K562 (cell line): ENCODE data around the gene AGAP1. TPM values are rescaled to one million over a fixed set of nuclear protein-coding genes. Genes with fewer than 3 reads are reported as not detected.

Source experiments
- ATAC-seq: fragments of 200-7000 bp; cut with Tn5 transposase; 3 replicates; pipeline ENCODE4 v1.9.1; 2020; ENCODE audit warnings: moderate library complexity
- BruUV-seq: library from RNA; stranded (reverse); fragments of 400-500 nt; replicated peaks from 2 replicates; lab custom pipeline; 2021; lab: Mats Ljungman, UMichigan
- CTCF ChIA-PET: fragments of 300-600 bp; formaldehyde crosslinking; extraction: SDS; loops from one replicate; lab custom pipeline; 2021; ENCODE audit warnings: low intra/inter-chr PET ratio; lab: Yijun Ruan, JAX
- POLR2A ChIA-PET: fragments of 300-600, 350-650 bp; sonication (Branson Sonifier 250); formaldehyde crosslinking; extraction: SDS; loops from one replicate; lab custom pipeline; 2021; ENCODE audit warnings: antibody characterized with exemption, inconsistent platforms; lab: Yijun Ruan, JAX
- DNase-seq, 4 experiments: peaks; one replicate each; pipeline versions ENCODE4 v3.0.0 to v3.0.0-alpha.2; 2011 to 2018; ENCODE audit warnings: low spot score in 3 of 4, mixed read lengths in 3 of 4; ENCODE audit errors: extremely low read depth in 1 of 4
- FAIRE-seq: peaks from 2 replicates; lab custom pipeline; 2011; peaks lifted over from hg19 to GRCh38; lab: Jason Lieb, UNC
- H2AFZ ChIP-seq: 2 replicates; pipeline ENCODE4 v1.6.0; 2011; ENCODE audit warnings: low read depth, low read length, control low read depth, inconsistent platforms
- H3K27ac ChIP-seq: fragments of 200-600 bp; 3 replicates; pipeline ENCODE4 v1.8.0; 2011; ENCODE audit warnings: low read depth, mild to moderate bottlenecking, control low read depth, inconsistent platforms, low read length, moderate library complexity, mixed read lengths; ENCODE audit errors: extremely low read depth
- H3K27me3 ChIP-seq, 2 experiments: fragments of 300-600 bp in 1 of 2; 2 replicates in 1 of 2; 3 replicates in 1 of 2; pipeline versions ENCODE4 v1.6.0 to v1.8.0; 2011; ENCODE audit warnings: inconsistent platforms in 2 of 2, low read length in 2 of 2, mild to moderate bottlenecking in 1 of 2, mixed read lengths in 1 of 2, moderate library complexity in 1 of 2; ENCODE audit not compliant: control insufficient read depth in 2 of 2, insufficient read depth in 2 of 2
- H3K36me3 ChIP-seq: fragments of 300-600 bp; 3 replicates; pipeline ENCODE4 v1.8.0; 2011; ENCODE audit warnings: mild to moderate bottlenecking, low read length, inconsistent platforms; ENCODE audit not compliant: control insufficient read depth, insufficient read depth
- H3K4me1 ChIP-seq, 2 experiments: fragments of 200-600 bp in 1 of 2; replicated peaks in 1 of 2; 2 replicates in 1 of 2; 3 replicates in 1 of 2; pipeline versions ENCODE4 v1.5.1 to v1.8.0; 2011; ENCODE audit warnings: inconsistent platforms in 2 of 2, low read length in 2 of 2, mild to moderate bottlenecking in 1 of 2, mixed read lengths in 1 of 2, moderate library complexity in 1 of 2; ENCODE audit not compliant: control insufficient read depth in 2 of 2, insufficient read depth in 2 of 2
- H3K4me2 ChIP-seq: 2 replicates; pipeline ENCODE4 v1.6.1; 2011; ENCODE audit warnings: low read length, control low read depth, inconsistent platforms, mixed read lengths; ENCODE audit not compliant: insufficient read depth
- H3K4me3 ChIP-seq: fragments of 200-600 bp; sonication (generic), shearing (Covaris generic); 2 replicates; pipeline ENCODE4 v1.5.1; 2016; ENCODE audit warnings: control low read depth, inconsistent platforms
- H3K79me2 ChIP-seq: fragments of 200-600 bp; 3 replicates; pipeline ENCODE4 v1.8.0; 2011; ENCODE audit warnings: low read length, inconsistent platforms; ENCODE audit not compliant: control insufficient read depth, insufficient read depth
- H3K9ac ChIP-seq, 2 experiments: 2 replicates each; pipeline versions ENCODE4 v1.6.0 to v1.6.1; 2011; ENCODE audit warnings: low read depth in 2 of 2, low read length in 2 of 2, control low read depth in 1 of 2, inconsistent platforms in 1 of 2, mild to moderate bottlenecking in 1 of 2, mixed read lengths in 1 of 2; ENCODE audit not compliant: insufficient read depth in 1 of 2
- H3K9me1 ChIP-seq: one replicate; pipeline ENCODE4 v1.6.0; 2011; ENCODE audit warnings: inconsistent platforms, mild to moderate bottlenecking, low read length, moderate library complexity; ENCODE audit not compliant: control insufficient read depth, insufficient read depth
- H3K9me3 ChIP-seq: replicated peaks from 2 replicates; pipeline ENCODE4 v1.5.1; 2011; ENCODE audit warnings: low read depth, low read length, inconsistent platforms; ENCODE audit not compliant: control insufficient read depth, insufficient read depth
- H4K20me1 ChIP-seq: replicated peaks from 2 replicates; pipeline ENCODE4 v1.6.1; 2011; ENCODE audit warnings: low read length, inconsistent platforms, mixed read lengths; ENCODE audit not compliant: control insufficient read depth, insufficient read depth
- ARID1B ChIP-seq: fragments of 450-650 bp; IDR thresholded peaks from 2 replicates; pipeline ENCODE4 v1.6.1; 2016; ENCODE audit warnings: antibody characterized with exemption, mild to moderate bottlenecking, inconsistent platforms
- CCNT2 ChIP-seq: IDR thresholded peaks from 2 replicates; pipeline ENCODE4 v1.6.1; 2011; ENCODE audit warnings: borderline replicate concordance, low read depth, mild to moderate bottlenecking, moderate library complexity, mixed read lengths, low read length; ENCODE audit not compliant: insufficient read length; ENCODE audit errors: extremely low read depth
- CEBPB ChIP-seq: fragments of 450-650 bp; IDR thresholded peaks from 2 replicates; pipeline ENCODE4 v1.6.1; 2016; ENCODE audit warnings: missing genetic modification characterization, missing compliant biosample characterization
- CTCFL ChIP-seq: IDR thresholded peaks from 2 replicates; pipeline ENCODE4 v1.6.1; 2011; ENCODE audit warnings: borderline replicate concordance, low read depth, mild to moderate bottlenecking, moderate library complexity, low read length; ENCODE audit not compliant: insufficient read depth, poor library complexity, severe bottlenecking
- IRF1 ChIP-seq: sonication (generic); formaldehyde crosslinking; IDR thresholded peaks from 2 replicates; pipeline ENCODE4 v1.8.0; 2022; ENCODE audit warnings: missing genetic modification reagents, mild to moderate bottlenecking, borderline replicate concordance
- NFE2 ChIP-seq: IDR thresholded peaks from 2 replicates; pipeline ENCODE4 v1.6.1; 2014; ENCODE audit warnings: antibody characterized with exemption, low read depth
- PHF8 ChIP-seq: fragments of 200-600 bp; sonication (generic); IDR thresholded peaks from 2 replicates; pipeline ENCODE4 v1.6.1; 2012; ENCODE audit warnings: mixed run types, mild to moderate bottlenecking, inconsistent platforms, low read length, moderate library complexity, borderline replicate concordance
- RBM17 ChIP-seq: fragments of 200-400 bp; formaldehyde crosslinking; IDR thresholded peaks from 2 replicates; pipeline ENCODE4 v1.6.1; 2017; ENCODE audit warnings: low read depth, mild to moderate bottlenecking, low read length, borderline replicate concordance
- TEAD4 ChIP-seq, 2 experiments: sonication (generic) in 1 of 2; formaldehyde crosslinking in 1 of 2; IDR thresholded peaks; 2 replicates each; pipeline versions ENCODE4 v1.6.1 to v1.8.0; 2012 to 2022; ENCODE audit warnings: borderline replicate concordance in 1 of 2, inconsistent platforms in 1 of 2, low read length in 1 of 2, mild to moderate bottlenecking in 1 of 2, missing genetic modification reagents in 1 of 2
- ZBTB9 ChIP-seq: fragments of 450-650 bp; formaldehyde crosslinking; IDR thresholded peaks from 2 replicates; pipeline ENCODE4 v1.4.0; 2020; ENCODE audit warnings: mild to moderate bottlenecking, moderate library complexity
- ZFX ChIP-seq: sonication (generic); formaldehyde crosslinking; IDR thresholded peaks from 2 replicates; pipeline ENCODE4 v1.8.0; 2022; ENCODE audit warnings: mild to moderate bottlenecking, missing genetic modification reagents, moderate library complexity
- ZNF449 ChIP-seq: fragments of 250-450 bp; sonication (Bioruptor Pico); IDR thresholded peaks from 2 replicates; pipeline ENCODE4 v1.8.0; 2022; ENCODE audit warnings: moderate library complexity, mild to moderate bottlenecking, inconsistent platforms
- WGBS: fragments of 100-300 bp; shearing (Covaris generic); methylation state at CpG from one replicate; pipeline ENCODE4 v1.1.6; 2016; ENCODE audit warnings: low coverage, mixed read lengths; ENCODE audit not compliant: insufficient coverage; ENCODE audit errors: missing lambda C conversion rate; 5-methylcytosine and 5-hydroxymethylcytosine counted together
- in situ Hi-C: fragments of 300-500 bp; cut with MboI; formaldehyde crosslinking; loops from 4 replicates; pipeline ENCODE4 v1.15.0; 2018; ENCODE audit warnings: inconsistent platforms, mixed read lengths
- intact Hi-C: fragments of 100-400 bp; cut with micrococcal nuclease; formaldehyde crosslinking; loops from 2 replicates; pipeline ENCODE4 v1.14.2; 2022
- polyA plus RNA-seq, 8 experiments: library from polyadenylated mRNA; depleted of rRNA in 4 of 8; stranded (reverse) in 5 of 8; unstranded in 3 of 8; fragments of >200 nt; fragmentation: Nextera tagmentation in 2 of 8; fragmentation: Illumina TruSeq in 1 of 8; extraction: Ambion mirVana in 2 of 8; extraction: Trizol in 1 of 8; gene quantifications; 2 replicates each; pipeline versions ENCODE4 v1.2.1 to v1.2.3, GENCODE V29; 2011 to 2014; ENCODE audit warnings: inconsistent platforms in 1 of 8, missing spikeins in 1 of 8
- total RNA-seq, 7 experiments: library from RNA; depleted of rRNA in 6 of 7; stranded (reverse); fragments of >200 nt in 6 of 7; fragmentation: Illumina TruSeq in 2 of 7; extraction: Trizol in 2 of 7; gene quantifications; 2 replicates each; pipeline versions ENCODE4 v1.2.1 to v1.2.3, GENCODE V29; 2011 to 2021; ENCODE audit warnings: low replicate concordance in 1 of 7

AGAP1 gene
- total and polyA plus RNA-seq, 9 of the 15 experiments (the other 6 are each of a cell fraction or from before 2014, with no cell fraction given): 1.3 to 24.0 (median 10.6) TPM

- TF ChIP-seq TEAD4 (IDR thresholded peaks at IDR 0.05; ENCODE audit: low read length): no peak
- TF ChIP-seq TEAD4 (CRISPR knock-in tag; IDR thresholded peaks at IDR 0.05; ENCODE audit: borderline replicate concordance): no peak
- TF ChIP-seq, all 486 proteins: peak for 0
Observed at GRCh38 chr2:235674812-235675211, 181.0 kb downstream of the AGAP1 start (continued).

- no TSS peak for BruUV-seq
- no peaks in the 10 kb centered on the region for H3K27me3 ChIP-seq
- ATAC-seq (no peak), DNase-seq (no peak), FAIRE-seq (no peak)
- H2AFZ ChIP-seq: no peak overlapping the region
- no peaks in the 10 kb centered on the region for H3K36me3 ChIP-seq
- H3K9ac ChIP-seq: no peak overlapping the region
- POLR2A ChIA-PET: interaction anchor here (1.0 kb wide), 1 partner anchor 19 kb away, joined by 4 read pairs; no protein-coding TSS in a partner anchor
- no peaks in the 10 kb centered on the region for H3K9me3 ChIP-seq
- H3K9me1 ChIP-seq: no peaks in the 10 kb centered on the region
- H3K4me3 ChIP-seq: no peak overlapping the region
- in situ Hi-C loops (no loop called here), intact Hi-C loops (no loop called here)
- H4K20me1 ChIP-seq: peaks cover 15% of the 10 kb centered on the region
- peaks cover 76% of the 10 kb centered on the region for H3K79me2 ChIP-seq
- CTCF ChIA-PET: no interaction called here
- no peak overlapping the region for H3K27ac ChIP-seq
- WGBS: 57% methylated on average over 3 of the region's 3 CpGs
- no peak overlapping the region for H3K4me2 ChIP-seq
- peaks cover 4 to 13% of the 10 kb centered on the region in 2 experiments; a peak in 4 of 5 replicates for H3K4me1 ChIP-seq
- TF ChIP-seq IRF1 (CRISPR knock-in tag) (no peak), CEBPB (no peak), ARID1B (no peak), ZFX (no peak), RBM17 (no peak), ZBTB9 (no peak), NFE2 (no peak), CTCFL (no peak), PHF8 (no peak), ZNF449 (CRISPR knock-in tag) (no peak), CCNT2 (no peak)
Observed at GRCh38 chr2:235675678-235676535, 182.1 kb downstream of the AGAP1 start.
